ENCODE results near the gene SKOR1. TPM values are rescaled to one million over a fixed set of nuclear protein-coding genes. Genes with fewer than 3 reads are reported as not detected.
A peak's percentile ranks its signal among the peaks of the same experiment; 100 is the strongest.

Gene SKOR1
- total and polyA plus RNA-seq, 2 of the 13 experiments (the other 11 are each of a cell fraction or from before 2014, with no cell fraction given): 0.09 to 0.11 TPM

- TF ChIP-seq ZNF574 (CRISPR knock-in tag; IDR thresholded peaks at IDR 0.05) (peak; percentile 58; the same call in 1 of the 2 replicates), EEA1 (CRISPR knock-in tag; IDR thresholded peaks at IDR 0.05; ENCODE audit: borderline replicate concordance) (peak; percentile 93; the same call in 1 of the 2 replicates), ARID4A (CRISPR knock-in tag; IDR thresholded peaks at IDR 0.05; ENCODE audit: borderline replicate concordance) (peak; percentile 77; the same call in 1 of the 2 replicates), AKAP8 (CRISPR knock-in tag; IDR thresholded peaks at IDR 0.05) (0 out of 2 replicates have a peak, but pooled peaks have one; percentile 70), ZNF766 (CRISPR knock-in tag; IDR thresholded peaks at IDR 0.05; ENCODE audit: borderline replicate concordance) (peak; percentile 52; the same call in 1 of the 2 replicates), TBX3 (IDR thresholded peaks at IDR 0.05; ENCODE audit: borderline replicate concordance) (no peak), MED13 (CRISPR knock-in tag; IDR thresholded peaks at IDR 0.05) (peak; percentile 76; the same call in 1 of the 2 replicates)
- TF ChIP-seq, protein P1, sequence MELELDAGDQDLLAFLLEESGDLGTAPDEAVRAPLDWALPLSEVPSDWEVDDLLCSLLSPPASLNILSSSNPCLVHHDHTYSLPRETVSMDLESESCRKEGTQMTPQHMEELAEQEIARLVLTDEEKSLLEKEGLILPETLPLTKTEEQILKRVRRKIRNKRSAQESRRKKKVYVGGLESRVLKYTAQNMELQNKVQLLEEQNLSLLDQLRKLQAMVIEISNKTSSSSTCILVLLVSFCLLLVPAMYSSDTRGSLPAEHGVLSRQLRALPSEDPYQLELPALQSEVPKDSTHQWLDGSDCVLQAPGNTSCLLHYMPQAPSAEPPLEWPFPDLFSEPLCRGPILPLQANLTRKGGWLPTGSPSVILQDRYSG (CRISPR knock-in tag; IDR thresholded peaks at IDR 0.05): no peak
- TF ChIP-seq, protein P2, sequence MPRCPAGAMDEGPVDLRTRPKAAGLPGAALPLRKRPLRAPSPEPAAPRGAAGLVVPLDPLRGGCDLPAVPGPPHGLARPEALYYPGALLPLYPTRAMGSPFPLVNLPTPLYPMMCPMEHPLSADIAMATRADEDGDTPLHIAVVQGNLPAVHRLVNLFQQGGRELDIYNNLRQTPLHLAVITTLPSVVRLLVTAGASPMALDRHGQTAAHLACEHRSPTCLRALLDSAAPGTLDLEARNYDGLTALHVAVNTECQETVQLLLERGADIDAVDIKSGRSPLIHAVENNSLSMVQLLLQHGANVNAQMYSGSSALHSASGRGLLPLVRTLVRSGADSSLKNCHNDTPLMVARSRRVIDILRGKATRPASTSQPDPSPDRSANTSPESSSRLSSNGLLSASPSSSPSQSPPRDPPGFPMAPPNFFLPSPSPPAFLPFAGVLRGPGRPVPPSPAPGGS (CRISPR knock-in tag; IDR thresholded peaks at IDR 0.05): peak; percentile 67; the same call in 1 of the 2 replicates
- TF ChIP-seq, protein P3, sequence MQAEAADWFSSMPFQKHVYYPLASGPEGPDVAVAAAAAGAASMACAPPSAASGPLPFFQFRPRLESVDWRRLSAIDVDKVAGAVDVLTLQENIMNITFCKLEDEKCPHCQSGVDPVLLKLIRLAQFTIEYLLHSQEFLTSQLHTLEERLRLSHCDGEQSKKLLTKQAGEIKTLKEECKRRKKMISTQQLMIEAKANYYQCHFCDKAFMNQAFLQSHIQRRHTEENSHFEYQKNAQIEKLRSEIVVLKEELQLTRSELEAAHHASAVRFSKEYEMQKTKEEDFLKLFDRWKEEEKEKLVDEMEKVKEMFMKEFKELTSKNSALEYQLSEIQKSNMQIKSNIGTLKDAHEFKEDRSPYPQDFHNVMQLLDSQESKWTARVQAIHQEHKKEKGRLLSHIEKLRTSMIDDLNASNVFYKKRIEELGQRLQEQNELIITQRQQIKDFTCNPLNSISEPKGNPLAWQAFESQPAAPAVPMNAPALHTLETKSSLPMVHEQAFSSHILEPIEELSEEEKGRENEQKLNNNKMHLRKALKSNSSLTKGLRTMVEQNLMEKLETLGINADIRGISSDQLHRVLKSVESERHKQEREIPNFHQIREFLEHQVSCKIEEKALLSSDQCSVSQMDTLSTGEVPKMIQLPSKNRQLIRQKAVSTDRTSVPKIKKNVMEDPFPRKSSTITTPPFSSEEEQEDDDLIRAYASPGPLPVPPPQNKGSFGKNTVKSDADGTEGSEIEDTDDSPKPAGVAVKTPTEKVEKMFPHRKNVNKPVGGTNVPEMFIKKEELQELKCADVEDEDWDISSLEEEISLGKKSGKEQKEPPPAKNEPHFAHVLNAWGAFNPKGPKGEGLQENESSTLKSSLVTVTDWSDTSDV (CRISPR knock-in tag; IDR thresholded peaks at IDR 0.05): peak; percentile 34; the same call in 1 of the 2 replicates
- TF ChIP-seq, protein P4, sequence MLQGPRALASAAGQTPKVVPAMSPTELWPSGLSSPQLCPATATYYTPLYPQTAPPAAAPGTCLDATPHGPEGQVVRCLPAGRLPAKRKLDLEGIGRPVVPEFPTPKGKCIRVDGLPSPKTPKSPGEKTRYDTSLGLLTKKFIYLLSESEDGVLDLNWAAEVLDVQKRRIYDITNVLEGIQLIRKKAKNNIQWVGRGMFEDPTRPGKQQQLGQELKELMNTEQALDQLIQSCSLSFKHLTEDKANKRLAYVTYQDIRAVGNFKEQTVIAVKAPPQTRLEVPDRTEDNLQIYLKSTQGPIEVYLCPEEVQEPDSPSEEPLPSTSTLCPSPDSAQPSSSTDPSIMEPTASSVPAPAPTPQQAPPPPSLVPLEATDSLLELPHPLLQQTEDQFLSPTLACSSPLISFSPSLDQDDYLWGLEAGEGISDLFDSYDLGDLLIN (CRISPR knock-in tag; IDR thresholded peaks at IDR 0.05; ENCODE audit: borderline replicate concordance): no peak
Observed at GRCh38 chr15:67863442-67863987, 38.2 kb downstream of the SKOR1 start (continued).

All from HepG2 (cell line).